T-helper 2 cell treated with Interferon-gamma antibody and Interleukin-4, amounts not matched to agents 5 μg/mL and 100 μg/mL, for 36 hours (primary cell): ENCODE data around the gene CD200.
A peak's percentile ranks its signal among the peaks of the same experiment; 100 is the strongest.
"Not testable (repeated sequence)": the region's sequence is repeated elsewhere in the genome, so short reads cannot be mapped to it uniquely, and the experiment has no call there.

Experiments used
- DNase-seq: peaks from one replicate; pipeline ENCODE4 v3.0.0; 2021; ENCODE audit warnings: low spot score
- H3K27ac Mint-ChIP-seq: one replicate; pipeline ENCODE4 v1.8.0; 2021; ENCODE audit warnings: mild to moderate bottlenecking, mixed read lengths
- H3K27me3 Mint-ChIP-seq: one replicate; pipeline ENCODE4 v1.8.0; 2021; ENCODE audit warnings: low read depth, mixed read lengths
- H3K36me3 Mint-ChIP-seq: one replicate; pipeline ENCODE4 v1.8.0; 2021; ENCODE audit warnings: low read depth, mixed read lengths
- H3K4me1 Mint-ChIP-seq: one replicate; pipeline ENCODE4 v1.8.0; 2021; ENCODE audit warnings: low read depth, mixed read lengths
- H3K4me3 Mint-ChIP-seq: one replicate; pipeline ENCODE4 v1.8.0; 2022; ENCODE audit warnings: mild to moderate bottlenecking, moderate library complexity, mixed read lengths
- H3K9me3 Mint-ChIP-seq: one replicate; pipeline ENCODE4 v1.8.0; 2021; ENCODE audit warnings: mixed read lengths

CD200 gene

GRCh38 chr3:112376992-112377391 is 44.0 kb downstream of the CD200 start:
- peaks cover 6% of the 10 kb centered on the region for H3K36me3 Mint-ChIP-seq
- H3K9me3 Mint-ChIP-seq, result no peaks in the 10 kb centered on the region
- peaks cover 54% of the 10 kb centered on the region for H3K4me1 Mint-ChIP-seq
- no peak overlapping the region for H3K4me3 Mint-ChIP-seq
- no peak overlapping the region for H3K27ac Mint-ChIP-seq
- no peak for DNase-seq
- no peaks in the 10 kb centered on the region for H3K27me3 Mint-ChIP-seq

- DNase-seq, result no peak
- no peaks in the 10 kb centered on the region for H3K27me3 Mint-ChIP-seq
- H3K27ac Mint-ChIP-seq, result peak overlapping the region; percentile 63
- H3K36me3 Mint-ChIP-seq, result peaks cover 6% of the 10 kb centered on the region
- no peak overlapping the region for H3K4me3 Mint-ChIP-seq
- H3K4me1 Mint-ChIP-seq, result peaks cover 56% of the 10 kb centered on the region
- H3K9me3 Mint-ChIP-seq, result no peaks in the 10 kb centered on the region
Observed at GRCh38 chr3:112377568-112378071, 44.7 kb downstream of the CD200 start.

- not testable (repeated sequence) for H3K36me3 Mint-ChIP-seq, H3K27me3 Mint-ChIP-seq, H3K4me3 Mint-ChIP-seq, DNase-seq, H3K9me3 Mint-ChIP-seq
- H3K27ac Mint-ChIP-seq, result peak overlapping the region; percentile 63
- H3K4me1 Mint-ChIP-seq, result peaks cover 61% of the 10 kb centered on the region
Observed at GRCh38 chr3:112378347-112378746, 45.4 kb downstream of the CD200 start.

GRCh38 chr3:112379020-112379690 is 46.2 kb downstream of the CD200 start:
- Mint-ChIP-seq H3K27me3 (no peaks in the 10 kb centered on the region), H3K9me3 (no peaks in the 10 kb centered on the region), H3K4me3 (peak overlapping the region; percentile 22), H3K36me3 (peaks cover 3% of the 10 kb centered on the region), H3K4me1 (peaks cover 58% of the 10 kb centered on the region), H3K27ac (peak overlapping the region; percentile 74)
- DNase-seq, result peak; percentile 44

- DNase-seq, result no peak
- no peaks in the 10 kb centered on the region for H3K27me3 Mint-ChIP-seq
- H3K4me1 Mint-ChIP-seq, result peaks cover 68% of the 10 kb centered on the region
- peak overlapping the region; percentile 18 for H3K4me3 Mint-ChIP-seq
- H3K27ac Mint-ChIP-seq, result peak overlapping the region; percentile 72
- peaks cover 2% of the 10 kb centered on the region for H3K36me3 Mint-ChIP-seq
- peaks cover 7% of the 10 kb centered on the region for H3K9me3 Mint-ChIP-seq
Observed at GRCh38 chr3:112381673-112382542, 49.0 kb downstream of the CD200 start.

- peak overlapping the region; percentile 10 for H3K4me3 Mint-ChIP-seq
- H3K4me1 Mint-ChIP-seq, result peaks cover 61% of the 10 kb centered on the region
- H3K36me3 Mint-ChIP-seq, result peaks cover 2% of the 10 kb centered on the region
- H3K27me3 Mint-ChIP-seq, result no peaks in the 10 kb centered on the region
- H3K27ac Mint-ChIP-seq, result peak overlapping the region; percentile 66
- DNase-seq, result peak; percentile 72
- peaks cover 7% of the 10 kb centered on the region for H3K9me3 Mint-ChIP-seq
Observed at GRCh38 chr3:112382543-112383160, 49.7 kb downstream of the CD200 start.

GRCh38 chr3:112384769-112385168 is 51.8 kb downstream of the CD200 start:
- peaks cover 57% of the 10 kb centered on the region for H3K4me1 Mint-ChIP-seq

GRCh38 chr3:112388972-112389371 is 56.0 kb downstream of the CD200 start:
- H3K36me3 Mint-ChIP-seq, result peaks cover 8% of the 10 kb centered on the region
- H3K27ac Mint-ChIP-seq, result peak overlapping the region; percentile 34
- H3K4me3 Mint-ChIP-seq, result no peak overlapping the region
- peaks cover 47% of the 10 kb centered on the region for H3K4me1 Mint-ChIP-seq
- H3K9me3 Mint-ChIP-seq, result peaks cover 23% of the 10 kb centered on the region
- no peaks in the 10 kb centered on the region for H3K27me3 Mint-ChIP-seq
- no peak for DNase-seq

More at GRCh38 chr3:112384769-112385168, 51.8 kb downstream of the CD200 start:
- Mint-ChIP-seq H3K9me3 (peaks cover 7% of the 10 kb centered on the region), H3K4me3 (peak overlapping the region; percentile 10), H3K36me3 (peaks cover 2% of the 10 kb centered on the region), H3K27me3 (no peaks in the 10 kb centered on the region), H3K27ac (peak overlapping the region; percentile 13)
- no peak for DNase-seq

GRCh38 chr3:112389961-112390360 is 57.0 kb downstream of the CD200 start:
- Mint-ChIP-seq H3K27ac (peak overlapping the region; percentile 2), H3K27me3 (no peaks in the 10 kb centered on the region), H3K4me1 (peaks cover 44% of the 10 kb centered on the region), H3K4me3 (no peak overlapping the region), H3K36me3 (peaks cover 8% of the 10 kb centered on the region), H3K9me3 (peaks cover 27% of the 10 kb centered on the region)
- no peak for DNase-seq

- H3K27ac Mint-ChIP-seq, result peak overlapping the region; percentile 81
- H3K36me3 Mint-ChIP-seq, result peaks cover 11% of the 10 kb centered on the region
- peaks cover 29% of the 10 kb centered on the region for H3K9me3 Mint-ChIP-seq
- H3K27me3 Mint-ChIP-seq, result no peaks in the 10 kb centered on the region
- peak overlapping the region; percentile 19 for H3K4me3 Mint-ChIP-seq
- no peak for DNase-seq
- peaks cover 44% of the 10 kb centered on the region for H3K4me1 Mint-ChIP-seq
Observed at GRCh38 chr3:112390783-112391641, 58.1 kb downstream of the CD200 start.

- Mint-ChIP-seq H3K9me3 (peaks cover 24% of the 10 kb centered on the region), H3K4me1 (peaks cover 47% of the 10 kb centered on the region), H3K27me3 (no peaks in the 10 kb centered on the region), H3K4me3 (peak overlapping the region; percentile 19), H3K27ac (peak overlapping the region; percentile 81), H3K36me3 (peaks cover 11% of the 10 kb centered on the region)
- no peak for DNase-seq
Observed at GRCh38 chr3:112391648-112392047, 58.7 kb downstream of the CD200 start.

- no peak overlapping the region for H3K4me3 Mint-ChIP-seq
- H3K27me3 Mint-ChIP-seq, result no peaks in the 10 kb centered on the region
- H3K4me1 Mint-ChIP-seq, result peaks cover 50% of the 10 kb centered on the region
- H3K36me3 Mint-ChIP-seq, result peaks cover 11% of the 10 kb centered on the region
- DNase-seq, result no peak
- H3K27ac Mint-ChIP-seq, result no peak overlapping the region
- peaks cover 24% of the 10 kb centered on the region for H3K9me3 Mint-ChIP-seq
Observed at GRCh38 chr3:112392393-112393359, 59.7 kb downstream of the CD200 start.
